NCI-H2196 (cell line): Measurements from ENCODE around the gene NTHL1.
A peak's percentile ranks its signal among the peaks of the same experiment; 100 is the strongest.

Experiments
- DNase-seq: peaks from one replicate; lab custom pipeline; 2025; ENCODE audit not compliant: unreplicated experiment; lab: John Stamatoyannopoulos, UW

The NTHL1 gene

GRCh38 chr16:2031081-2031577 lies 16.5 kb downstream of the NTHL1 start:
- no peak for DNase-seq

GRCh38 chr16:2030036-2030435 lies 17.6 kb downstream of the NTHL1 start:
- no peak for DNase-seq

GRCh38 chr16:2029350-2029749 lies 18.3 kb downstream of the NTHL1 start:
- no peak for DNase-seq

- DNase-seq = no peak
These were observed 18.9 kb downstream of the NTHL1 start for GRCh38 chr16:2028620-2029220.

- no peak for DNase-seq
These were observed 19.5 kb downstream of the NTHL1 start for GRCh38 chr16:2028146-2028545.

GRCh38 chr16:2027024-2028010 lies 20.3 kb downstream of the NTHL1 start:
- no peak for DNase-seq

GRCh38 chr16:2026461-2027023 lies 21.1 kb downstream of the NTHL1 start, which contains the start of gene NHERF2:
TSS of gene NHERF2 (plus strand) at chr16:2026902. CDS start at chr16:2027006, 104 bp downstream.
- DNase-seq = peak; percentile 39

- DNase-seq = no peak
These were observed 21.7 kb downstream of the NTHL1 start for GRCh38 chr16:2025878-2026460.

- DNase-seq = no peak
These were observed 22.4 kb downstream of the NTHL1 start for GRCh38 chr16:2025251-2025650.

GRCh38 chr16:2024032-2024420 lies 23.6 kb downstream of the NTHL1 start:
- no peak for DNase-seq

- peak; percentile 92 for DNase-seq
These were observed 24.3 kb downstream of the NTHL1 start for GRCh38 chr16:2023092-2024031.

- DNase-seq = no peak
These were observed 24.9 kb downstream of the NTHL1 start for GRCh38 chr16:2022723-2023091.

GRCh38 chr16:2019921-2020831 lies 27.5 kb downstream of the NTHL1 start:
- DNase-seq = no peak

GRCh38 chr16:2019518-2019920 lies 28.1 kb downstream of the NTHL1 start, which contains the start of gene NPW:
TSS of gene NPW (plus strand) at chr16:2019785.
- no peak for DNase-seq

GRCh38 chr16:2016407-2016922 lies 31.2 kb downstream of the NTHL1 start:
- no peak for DNase-seq

GRCh38 chr16:2015947-2016208 lies 31.8 kb downstream of the NTHL1 start:
- DNase-seq = no peak

- no peak for DNase-seq
These were observed 32.3 kb downstream of the NTHL1 start for GRCh38 chr16:2015117-2015946.

GRCh38 chr16:2013527-2013926 lies 34.1 kb downstream of the NTHL1 start:
- no peak for DNase-seq
